ENCODE results near the gene DNER.

DNA sequence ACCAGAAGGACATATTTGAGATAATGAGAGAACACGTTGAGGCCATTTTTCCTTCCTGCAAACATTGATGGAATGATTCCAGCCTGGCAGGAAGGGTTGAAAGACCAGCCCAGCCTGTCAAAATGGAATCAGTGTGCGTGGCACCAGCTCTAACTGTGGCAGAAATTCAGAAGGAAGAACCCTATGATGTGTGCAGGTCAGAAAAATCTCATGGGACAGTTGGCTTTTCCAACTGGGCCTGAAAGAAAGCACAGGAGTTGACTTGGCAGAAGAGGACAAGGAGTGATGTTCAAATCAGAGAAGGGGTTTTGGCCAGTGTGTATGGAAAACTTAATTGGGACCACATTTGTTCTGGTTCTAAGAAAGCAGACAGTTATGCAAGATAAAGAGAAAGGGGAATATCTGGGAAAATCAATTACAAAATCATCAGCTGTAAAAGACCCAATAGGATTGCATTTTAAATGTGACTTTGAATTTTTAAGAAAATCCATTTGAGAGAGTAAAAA, 250.5 kb downstream of the DNER start:
- no peak for TF ChIP-seq NRF1 (IDR thresholded peaks at IDR 0.05; ENCODE audit: low read depth, low read length)
- TF ChIP-seq, protein P1, sequence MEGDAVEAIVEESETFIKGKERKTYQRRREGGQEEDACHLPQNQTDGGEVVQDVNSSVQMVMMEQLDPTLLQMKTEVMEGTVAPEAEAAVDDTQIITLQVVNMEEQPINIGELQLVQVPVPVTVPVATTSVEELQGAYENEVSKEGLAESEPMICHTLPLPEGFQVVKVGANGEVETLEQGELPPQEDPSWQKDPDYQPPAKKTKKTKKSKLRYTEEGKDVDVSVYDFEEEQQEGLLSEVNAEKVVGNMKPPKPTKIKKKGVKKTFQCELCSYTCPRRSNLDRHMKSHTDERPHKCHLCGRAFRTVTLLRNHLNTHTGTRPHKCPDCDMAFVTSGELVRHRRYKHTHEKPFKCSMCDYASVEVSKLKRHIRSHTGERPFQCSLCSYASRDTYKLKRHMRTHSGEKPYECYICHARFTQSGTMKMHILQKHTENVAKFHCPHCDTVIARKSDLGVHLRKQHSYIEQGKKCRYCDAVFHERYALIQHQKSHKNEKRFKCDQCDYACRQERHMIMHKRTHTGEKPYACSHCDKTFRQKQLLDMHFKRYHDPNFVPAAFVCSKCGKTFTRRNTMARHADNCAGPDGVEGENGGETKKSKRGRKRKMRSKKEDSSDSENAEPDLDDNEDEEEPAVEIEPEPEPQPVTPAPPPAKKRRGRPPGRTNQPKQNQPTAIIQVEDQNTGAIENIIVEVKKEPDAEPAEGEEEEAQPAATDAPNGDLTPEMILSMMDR (IDR thresholded peaks at IDR 0.05): no peak
- TF ChIP-seq POLR2AphosphoS5 (IDR thresholded peaks at IDR 0.05; ENCODE audit: low read depth, low read length): no peak
- no peak for TF ChIP-seq RAD21 (IDR thresholded peaks at IDR 0.05; ENCODE audit: low read length)
- TF ChIP-seq, protein P2, sequence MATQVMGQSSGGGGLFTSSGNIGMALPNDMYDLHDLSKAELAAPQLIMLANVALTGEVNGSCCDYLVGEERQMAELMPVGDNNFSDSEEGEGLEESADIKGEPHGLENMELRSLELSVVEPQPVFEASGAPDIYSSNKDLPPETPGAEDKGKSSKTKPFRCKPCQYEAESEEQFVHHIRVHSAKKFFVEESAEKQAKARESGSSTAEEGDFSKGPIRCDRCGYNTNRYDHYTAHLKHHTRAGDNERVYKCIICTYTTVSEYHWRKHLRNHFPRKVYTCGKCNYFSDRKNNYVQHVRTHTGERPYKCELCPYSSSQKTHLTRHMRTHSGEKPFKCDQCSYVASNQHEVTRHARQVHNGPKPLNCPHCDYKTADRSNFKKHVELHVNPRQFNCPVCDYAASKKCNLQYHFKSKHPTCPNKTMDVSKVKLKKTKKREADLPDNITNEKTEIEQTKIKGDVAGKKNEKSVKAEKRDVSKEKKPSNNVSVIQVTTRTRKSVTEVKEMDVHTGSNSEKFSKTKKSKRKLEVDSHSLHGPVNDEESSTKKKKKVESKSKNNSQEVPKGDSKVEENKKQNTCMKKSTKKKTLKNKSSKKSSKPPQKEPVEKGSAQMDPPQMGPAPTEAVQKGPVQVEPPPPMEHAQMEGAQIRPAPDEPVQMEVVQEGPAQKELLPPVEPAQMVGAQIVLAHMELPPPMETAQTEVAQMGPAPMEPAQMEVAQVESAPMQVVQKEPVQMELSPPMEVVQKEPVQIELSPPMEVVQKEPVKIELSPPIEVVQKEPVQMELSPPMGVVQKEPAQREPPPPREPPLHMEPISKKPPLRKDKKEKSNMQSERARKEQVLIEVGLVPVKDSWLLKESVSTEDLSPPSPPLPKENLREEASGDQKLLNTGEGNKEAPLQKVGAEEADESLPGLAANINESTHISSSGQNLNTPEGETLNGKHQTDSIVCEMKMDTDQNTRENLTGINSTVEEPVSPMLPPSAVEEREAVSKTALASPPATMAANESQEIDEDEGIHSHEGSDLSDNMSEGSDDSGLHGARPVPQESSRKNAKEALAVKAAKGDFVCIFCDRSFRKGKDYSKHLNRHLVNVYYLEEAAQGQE (IDR thresholded peaks at IDR 0.05; ENCODE audit: low read depth, low read length): no peak
- TF ChIP-seq EZH2phosphoT487 (IDR thresholded peaks at IDR 0.05; ENCODE audit: borderline replicate concordance, low read depth): no peak
- no peak for TF ChIP-seq TAF1 (IDR thresholded peaks at IDR 0.05; ENCODE audit: borderline replicate concordance, low read depth, low read length)
